Neural cell (in vitro differentiated cells): ENCODE measurements around the gene TSEN34. TPM values are rescaled to one million over a fixed set of nuclear protein-coding genes. Genes with fewer than 3 reads are reported as not detected.

Source experiments
- H2AFZ ChIP-seq: fragments of 200-600, 300-800 bp; sonication (generic), shearing (Covaris generic); 2 replicates; pipeline ENCODE4 v1.6.0; 2014; ENCODE audit warnings: low read depth, mild to moderate bottlenecking, antibody characterized with exemption, low read length, moderate library complexity
- H3F3A ChIP-seq: fragments of 200-600 bp; shearing (Covaris generic); 2 replicates; pipeline ENCODE4 v1.6.1; 2016; ENCODE audit warnings: mild to moderate bottlenecking, moderate library complexity, mixed read lengths, antibody characterized with exemption, low read length; ENCODE audit not compliant: insufficient read depth, poor library complexity, severe bottlenecking
- H3K27ac ChIP-seq: fragments of 200-600, 300-800 bp; sonication (generic), shearing (Covaris generic); 2 replicates; pipeline ENCODE4 v1.5.1; 2014; ENCODE audit warnings: mild to moderate bottlenecking, low read length, moderate library complexity
- H3K27me3 ChIP-seq: fragments of 300-800, 200-600 bp; sonication (generic), shearing (Covaris generic); 2 replicates; pipeline ENCODE4 v1.6.0; 2014; ENCODE audit warnings: mild to moderate bottlenecking, low read depth, low read length, moderate library complexity; ENCODE audit not compliant: insufficient read depth
- H3K36me3 ChIP-seq: fragments of 300-800, 200-600 bp; sonication (generic), shearing (Covaris generic); 2 replicates; pipeline ENCODE4 v1.5.1; 2014; ENCODE audit warnings: mild to moderate bottlenecking, antibody characterized with exemption, low read length, moderate library complexity; ENCODE audit not compliant: insufficient read depth
- H3K4me2 ChIP-seq: fragments of 300-800, 200-600 bp; sonication (generic), shearing (Covaris generic); 2 replicates; pipeline ENCODE4 v1.6.0; 2014; ENCODE audit warnings: mild to moderate bottlenecking, low read length
- H3K4me3 ChIP-seq: fragments of 300-800, 200-600 bp; sonication (generic), shearing (Covaris generic); 2 replicates; pipeline ENCODE4 v1.5.1; 2014; ENCODE audit warnings: mild to moderate bottlenecking, low read length, moderate library complexity
- H3K79me2 ChIP-seq: fragments of 200-600 bp; shearing (Covaris generic); replicated peaks from 2 replicates; pipeline ENCODE4 v1.6.0; 2014; ENCODE audit warnings: mild to moderate bottlenecking, low read length, moderate library complexity; ENCODE audit not compliant: insufficient read depth
- H3K9ac ChIP-seq: fragments of 300-800, 200-600 bp; sonication (generic), shearing (Covaris generic); 2 replicates; pipeline ENCODE4 v1.6.1; 2016; ENCODE audit warnings: mild to moderate bottlenecking, low read length, mixed read lengths
- H3K9me2 ChIP-seq: fragments of 200-600 bp; shearing (Covaris generic); 2 replicates; pipeline ENCODE4 v1.6.1; 2016; ENCODE audit warnings: mild to moderate bottlenecking, low read length, mixed read lengths; ENCODE audit not compliant: insufficient read depth
- H3K9me3 ChIP-seq: fragments of 200-600, 300-800 bp; sonication (generic), shearing (Covaris generic); 2 replicates; pipeline ENCODE4 v1.6.1; 2016; ENCODE audit warnings: mild to moderate bottlenecking, mixed run types, low read length, moderate library complexity, mixed read lengths
- H4K20me1 ChIP-seq: fragments of 200-600 bp; shearing (Covaris generic); 2 replicates; pipeline ENCODE4 v1.6.1; 2016; ENCODE audit warnings: mild to moderate bottlenecking, mixed run types; ENCODE audit not compliant: insufficient read depth
- EP300 ChIP-seq: fragments of 450-650 bp; conservative IDR thresholded peaks from 2 replicates; pipeline ENCODE4 v1.6.1; 2014; ENCODE audit warnings: antibody characterized with exemption, mild to moderate bottlenecking, moderate library complexity; ENCODE audit not compliant: poor library complexity, severe bottlenecking
- EZH2 ChIP-seq: fragments of 200-600, 300-800 bp; shearing (Covaris generic), sonication (generic); IDR thresholded peaks from 2 replicates; pipeline ENCODE4 v1.6.1; 2014; ENCODE audit warnings: antibody characterized with exemption, low read length, borderline replicate concordance, mild to moderate bottlenecking; ENCODE audit not compliant: insufficient read depth, poor library complexity, severe bottlenecking
- MXI1 ChIP-seq: fragments of 450-650 bp; conservative IDR thresholded peaks from 2 replicates; pipeline ENCODE4 v1.6.1; 2014; ENCODE audit warnings: antibody characterized with exemption, mild to moderate bottlenecking; ENCODE audit not compliant: poor library complexity, severe bottlenecking
- POLR2AphosphoS5 ChIP-seq: IDR thresholded peaks from 2 replicates; pipeline ENCODE4 v1.6.1; 2012
- RAD21 ChIP-seq: fragments of 450-650 bp; conservative IDR thresholded peaks from 2 replicates; pipeline ENCODE4 v1.6.1; 2014; ENCODE audit warnings: antibody characterized with exemption, mild to moderate bottlenecking, moderate library complexity
- SMC3 ChIP-seq: fragments of 450-650 bp; conservative IDR thresholded peaks from 2 replicates; pipeline ENCODE4 v1.6.1; 2014; ENCODE audit warnings: antibody characterized with exemption, mild to moderate bottlenecking, moderate library complexity; ENCODE audit not compliant: poor library complexity
- TAF1 ChIP-seq: IDR thresholded peaks from 2 replicates; pipeline ENCODE4 v1.6.1; 2012; ENCODE audit warnings: low read depth
- polyA plus RNA-seq: library from polyadenylated mRNA; depleted of rRNA; stranded (reverse); fragments of >200 nt; gene quantifications from 2 replicates; pipeline ENCODE4 v1.2.3, GENCODE V29; 2014
- TF ChIP-seq, protein P1 (sequence below): IDR thresholded peaks from 2 replicates; pipeline ENCODE4 v1.6.1; 2012; ENCODE audit warnings: borderline replicate concordance
- TF ChIP-seq, protein P2 (sequence below): fragments of 450-650 bp; IDR thresholded peaks from 2 replicates; pipeline ENCODE4 v1.5.1; 2014; ENCODE audit warnings: antibody characterized with exemption, mild to moderate bottlenecking, moderate library complexity; ENCODE audit not compliant: poor library complexity, severe bottlenecking

Gene TSEN34
- polyA plus RNA-seq, 1 donor from 2014 or later = 113 TPM

- Histone ChIP-seq H3K9me2 (no peaks in the 10 kb centered on the region), H2AFZ (no peak overlapping the region), H3K27me3 (no peaks in the 10 kb centered on the region), H4K20me1 (peaks cover 13% of the 10 kb centered on the region), H3K36me3 (no peaks in the 10 kb centered on the region), H3F3A (no peaks in the 10 kb centered on the region), H3K9ac (no peak overlapping the region), H3K4me2 (no peak overlapping the region), H3K9me3 (no peaks in the 10 kb centered on the region), H3K27ac (no peak overlapping the region), H3K79me2 (peaks cover 15% of the 10 kb centered on the region), H3K4me3 (no peak overlapping the region)
- TF ChIP-seq SMC3 (no peak), EP300 (no peak)
Observed at GRCh38 chr19:54209058-54209810, 18.1 kb downstream of the TSEN34 start.

DNA sequence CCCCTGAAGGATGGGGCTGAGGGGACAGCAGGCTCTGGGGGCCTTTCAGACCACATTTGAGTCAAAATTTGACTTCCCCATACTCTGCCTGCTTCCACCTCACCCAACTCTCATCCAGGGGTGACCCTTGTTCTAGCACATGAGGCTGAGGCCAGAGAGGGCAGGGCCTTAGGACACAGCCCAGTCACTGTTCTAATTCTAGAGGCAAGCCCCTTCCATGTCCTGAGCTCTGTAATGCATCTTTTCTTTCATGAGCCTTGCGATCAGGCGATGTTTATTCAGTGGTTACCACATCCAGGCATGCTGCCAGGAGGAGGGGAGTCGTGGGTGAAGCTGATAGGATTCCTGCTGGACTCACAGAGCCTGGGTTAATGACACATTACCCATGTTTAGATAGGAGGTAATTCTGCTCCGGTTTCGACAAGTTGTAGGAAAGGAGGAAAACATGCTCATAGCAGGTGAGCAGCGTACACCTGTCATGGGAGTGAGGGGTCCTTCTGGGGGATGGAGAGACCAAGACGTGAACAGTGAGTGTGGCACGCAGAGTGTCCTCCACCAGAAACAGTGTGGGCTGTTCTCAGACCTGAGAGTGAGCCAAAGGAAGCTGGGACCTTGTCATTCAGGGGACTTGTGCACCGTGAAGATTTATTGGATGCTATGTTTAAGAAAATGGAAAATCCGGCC lies 18.8 kb downstream of the TSEN34 start:
- no peaks in the 10 kb centered on the region for H3K9me3 ChIP-seq
- H2AFZ ChIP-seq = no peak overlapping the region

More for the DNA sequence above, 18.8 kb downstream of the TSEN34 start:
- Histone ChIP-seq H3K79me2 (peaks cover 7% of the 10 kb centered on the region), H3K4me3 (no peak overlapping the region), H3K9me2 (no peaks in the 10 kb centered on the region), H3K36me3 (no peaks in the 10 kb centered on the region), H3F3A (no peaks in the 10 kb centered on the region), H4K20me1 (peaks cover 6% of the 10 kb centered on the region), H3K27me3 (no peaks in the 10 kb centered on the region), H3K9ac (no peak overlapping the region), H3K4me2 (no peak overlapping the region), H3K27ac (no peak overlapping the region)
- TF ChIP-seq MXI1 (no peak), EP300 (no peak), POLR2AphosphoS5 (no peak), TAF1 (no peak), SMC3 (no peak), EZH2 (no peak), RAD21 (no peak)
- TF ChIP-seq, protein P1, sequence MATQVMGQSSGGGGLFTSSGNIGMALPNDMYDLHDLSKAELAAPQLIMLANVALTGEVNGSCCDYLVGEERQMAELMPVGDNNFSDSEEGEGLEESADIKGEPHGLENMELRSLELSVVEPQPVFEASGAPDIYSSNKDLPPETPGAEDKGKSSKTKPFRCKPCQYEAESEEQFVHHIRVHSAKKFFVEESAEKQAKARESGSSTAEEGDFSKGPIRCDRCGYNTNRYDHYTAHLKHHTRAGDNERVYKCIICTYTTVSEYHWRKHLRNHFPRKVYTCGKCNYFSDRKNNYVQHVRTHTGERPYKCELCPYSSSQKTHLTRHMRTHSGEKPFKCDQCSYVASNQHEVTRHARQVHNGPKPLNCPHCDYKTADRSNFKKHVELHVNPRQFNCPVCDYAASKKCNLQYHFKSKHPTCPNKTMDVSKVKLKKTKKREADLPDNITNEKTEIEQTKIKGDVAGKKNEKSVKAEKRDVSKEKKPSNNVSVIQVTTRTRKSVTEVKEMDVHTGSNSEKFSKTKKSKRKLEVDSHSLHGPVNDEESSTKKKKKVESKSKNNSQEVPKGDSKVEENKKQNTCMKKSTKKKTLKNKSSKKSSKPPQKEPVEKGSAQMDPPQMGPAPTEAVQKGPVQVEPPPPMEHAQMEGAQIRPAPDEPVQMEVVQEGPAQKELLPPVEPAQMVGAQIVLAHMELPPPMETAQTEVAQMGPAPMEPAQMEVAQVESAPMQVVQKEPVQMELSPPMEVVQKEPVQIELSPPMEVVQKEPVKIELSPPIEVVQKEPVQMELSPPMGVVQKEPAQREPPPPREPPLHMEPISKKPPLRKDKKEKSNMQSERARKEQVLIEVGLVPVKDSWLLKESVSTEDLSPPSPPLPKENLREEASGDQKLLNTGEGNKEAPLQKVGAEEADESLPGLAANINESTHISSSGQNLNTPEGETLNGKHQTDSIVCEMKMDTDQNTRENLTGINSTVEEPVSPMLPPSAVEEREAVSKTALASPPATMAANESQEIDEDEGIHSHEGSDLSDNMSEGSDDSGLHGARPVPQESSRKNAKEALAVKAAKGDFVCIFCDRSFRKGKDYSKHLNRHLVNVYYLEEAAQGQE = no peak
- TF ChIP-seq, protein P2, sequence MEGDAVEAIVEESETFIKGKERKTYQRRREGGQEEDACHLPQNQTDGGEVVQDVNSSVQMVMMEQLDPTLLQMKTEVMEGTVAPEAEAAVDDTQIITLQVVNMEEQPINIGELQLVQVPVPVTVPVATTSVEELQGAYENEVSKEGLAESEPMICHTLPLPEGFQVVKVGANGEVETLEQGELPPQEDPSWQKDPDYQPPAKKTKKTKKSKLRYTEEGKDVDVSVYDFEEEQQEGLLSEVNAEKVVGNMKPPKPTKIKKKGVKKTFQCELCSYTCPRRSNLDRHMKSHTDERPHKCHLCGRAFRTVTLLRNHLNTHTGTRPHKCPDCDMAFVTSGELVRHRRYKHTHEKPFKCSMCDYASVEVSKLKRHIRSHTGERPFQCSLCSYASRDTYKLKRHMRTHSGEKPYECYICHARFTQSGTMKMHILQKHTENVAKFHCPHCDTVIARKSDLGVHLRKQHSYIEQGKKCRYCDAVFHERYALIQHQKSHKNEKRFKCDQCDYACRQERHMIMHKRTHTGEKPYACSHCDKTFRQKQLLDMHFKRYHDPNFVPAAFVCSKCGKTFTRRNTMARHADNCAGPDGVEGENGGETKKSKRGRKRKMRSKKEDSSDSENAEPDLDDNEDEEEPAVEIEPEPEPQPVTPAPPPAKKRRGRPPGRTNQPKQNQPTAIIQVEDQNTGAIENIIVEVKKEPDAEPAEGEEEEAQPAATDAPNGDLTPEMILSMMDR = no peak
